Mesothelial cell of epicardium (in vitro differentiated cells): ENCODE results near the gene FLT3LG. TPM values are rescaled to one million over a fixed set of nuclear protein-coding genes. Genes with fewer than 3 reads are reported as not detected.

ENCODE experiments used
- DNase-seq, 2 experiments: peaks; one replicate each; pipeline ENCODE4 v3.0.0; 2021; ENCODE audit warnings: low spot score in 2 of 2; ENCODE audit not compliant: unreplicated experiment in 2 of 2
- H3K27ac Mint-ChIP-seq: 2 replicates; pipeline ENCODE4 v1.8.0; 2021; ENCODE audit warnings: mixed read lengths
- H3K27me3 Mint-ChIP-seq: 2 replicates; pipeline ENCODE4 v1.8.0; 2021; ENCODE audit warnings: low read depth, mixed read lengths
- H3K36me3 Mint-ChIP-seq: 2 replicates; pipeline ENCODE4 v1.8.0; 2021; ENCODE audit warnings: mixed read lengths
- H3K4me1 Mint-ChIP-seq: 2 replicates; pipeline ENCODE4 v1.8.0; 2021; ENCODE audit warnings: mixed read lengths
- H3K4me3 Mint-ChIP-seq: 2 replicates; pipeline ENCODE4 v1.8.0; 2021; ENCODE audit warnings: mild to moderate bottlenecking, moderate library complexity, mixed read lengths
- H3K9me3 Mint-ChIP-seq: 2 replicates; pipeline ENCODE4 v1.8.0; 2021; ENCODE audit warnings: mixed read lengths
- total RNA-seq: library from RNA; stranded (reverse); gene quantifications from 3 replicates; pipeline ENCODE4 v1.2.1, GENCODE V29; 2021
- TF ChIP-seq, protein P1 (sequence below): fragments of 200-600 bp; sonication (generic); IDR thresholded peaks from one replicate; pipeline ENCODE4 v1.5.0; 2021; ENCODE audit warnings: antibody characterized with exemption; ENCODE audit not compliant: unreplicated experiment

The FLT3LG gene
- total RNA-seq: 1.8 to 2.4 TPM (median 2.0 TPM) in 3 replicates

GRCh38 chr19:49473868-49474541, at the start of gene FLT3LG:
FLT3LG (plus strand) TSS chr19:49474215; CDS start chr19:49474640, 425 bp downstream.
- peaks cover 3% of the 10 kb centered on the region for H3K36me3 Mint-ChIP-seq
- H3K4me1 Mint-ChIP-seq: peaks cover 4% of the 10 kb centered on the region
- TF ChIP-seq, protein P1, sequence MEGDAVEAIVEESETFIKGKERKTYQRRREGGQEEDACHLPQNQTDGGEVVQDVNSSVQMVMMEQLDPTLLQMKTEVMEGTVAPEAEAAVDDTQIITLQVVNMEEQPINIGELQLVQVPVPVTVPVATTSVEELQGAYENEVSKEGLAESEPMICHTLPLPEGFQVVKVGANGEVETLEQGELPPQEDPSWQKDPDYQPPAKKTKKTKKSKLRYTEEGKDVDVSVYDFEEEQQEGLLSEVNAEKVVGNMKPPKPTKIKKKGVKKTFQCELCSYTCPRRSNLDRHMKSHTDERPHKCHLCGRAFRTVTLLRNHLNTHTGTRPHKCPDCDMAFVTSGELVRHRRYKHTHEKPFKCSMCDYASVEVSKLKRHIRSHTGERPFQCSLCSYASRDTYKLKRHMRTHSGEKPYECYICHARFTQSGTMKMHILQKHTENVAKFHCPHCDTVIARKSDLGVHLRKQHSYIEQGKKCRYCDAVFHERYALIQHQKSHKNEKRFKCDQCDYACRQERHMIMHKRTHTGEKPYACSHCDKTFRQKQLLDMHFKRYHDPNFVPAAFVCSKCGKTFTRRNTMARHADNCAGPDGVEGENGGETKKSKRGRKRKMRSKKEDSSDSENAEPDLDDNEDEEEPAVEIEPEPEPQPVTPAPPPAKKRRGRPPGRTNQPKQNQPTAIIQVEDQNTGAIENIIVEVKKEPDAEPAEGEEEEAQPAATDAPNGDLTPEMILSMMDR: peak; percentile 99
- peak; percentile 60 to 83 for DNase-seq
- no peak within 1 kb of the TSS for H3K27ac Mint-ChIP-seq
- H3K4me3 Mint-ChIP-seq: peak within 1 kb of the TSS; percentile 66
- H3K9me3 Mint-ChIP-seq: no peaks in the 10 kb centered on the region
- H3K27me3 Mint-ChIP-seq: peaks cover 24% of the 10 kb centered on the region

GRCh38 chr19:49425178-49425577, 48.8 kb upstream of the FLT3LG start, which contains the start of gene GFY:
GFY (plus strand) TSS chr19:49425388; CDS start chr19:49426431, 1,043 bp downstream.
- Mint-ChIP-seq H3K27ac (no peak within 1 kb of the TSS), H3K4me3 (no peak within 1 kb of the TSS), H3K27me3 (peaks cover 96% of the 10 kb centered on the region), H3K4me1 (peaks cover 40% of the 10 kb centered on the region), H3K9me3 (no peaks in the 10 kb centered on the region), H3K36me3 (peaks cover 3% of the 10 kb centered on the region)
- TF ChIP-seq, protein P1: no peak
- DNase-seq: no peak

DNA sequence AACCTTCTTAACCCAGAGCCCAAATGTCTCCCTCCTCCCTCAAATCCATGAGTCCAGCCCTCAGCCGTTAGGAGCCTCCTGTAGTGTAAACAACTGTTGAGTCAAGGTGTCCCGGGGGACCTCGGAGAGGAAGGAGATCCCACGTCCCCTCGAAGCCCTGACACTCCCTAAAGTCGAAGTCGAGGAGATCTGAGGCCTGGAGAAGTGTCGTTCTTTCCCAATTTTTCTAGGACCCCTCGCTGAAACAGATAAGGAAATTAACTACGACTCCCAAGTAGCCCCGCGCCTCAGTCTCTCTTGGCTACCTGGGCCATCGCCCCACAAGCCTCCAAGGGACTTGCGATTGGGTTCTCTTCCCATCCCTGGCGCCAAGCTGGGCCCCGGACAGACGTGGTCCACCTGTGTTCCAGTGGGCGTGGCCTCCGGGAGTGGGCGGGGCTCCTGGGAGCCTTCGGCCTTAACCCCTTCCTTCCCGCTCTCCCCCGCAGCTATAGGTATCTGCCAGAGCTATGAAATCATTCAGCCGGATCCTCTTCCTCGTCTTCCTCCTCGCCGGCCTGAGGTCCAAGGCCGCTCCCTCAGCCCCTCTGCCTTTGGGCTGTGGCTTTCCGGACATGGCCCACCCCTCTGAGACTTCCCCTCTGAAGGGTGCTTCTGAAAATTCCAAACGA, 48.0 kb upstream of the FLT3LG start:
- TF ChIP-seq, protein P1: no peak
- peak in 1 of 2 experiments; percentile 49 for DNase-seq
- peaks cover 34% of the 10 kb centered on the region for H3K4me1 Mint-ChIP-seq
- peaks cover 3% of the 10 kb centered on the region for H3K36me3 Mint-ChIP-seq
- peak overlapping the region; percentile 40 for H3K4me3 Mint-ChIP-seq
- peaks cover 96% of the 10 kb centered on the region for H3K27me3 Mint-ChIP-seq
- no peak overlapping the region for H3K27ac Mint-ChIP-seq
- no peaks in the 10 kb centered on the region for H3K9me3 Mint-ChIP-seq

- DNase-seq: no peak
- peaks cover 96% of the 10 kb centered on the region for H3K27me3 Mint-ChIP-seq
- no peaks in the 10 kb centered on the region for H3K9me3 Mint-ChIP-seq
- H3K4me1 Mint-ChIP-seq: peaks cover 25% of the 10 kb centered on the region
- H3K27ac Mint-ChIP-seq: no peak overlapping the region
- TF ChIP-seq, protein P1: no peak
- H3K4me3 Mint-ChIP-seq: no peak overlapping the region
- peaks cover 3% of the 10 kb centered on the region for H3K36me3 Mint-ChIP-seq
Observed at GRCh38 chr19:49427339-49427738, 46.7 kb upstream of the FLT3LG start.

- DNase-seq: peak in 1 of 2 experiments; percentile 51
- Mint-ChIP-seq H3K36me3 (peaks cover 3% of the 10 kb centered on the region), H3K27me3 (peaks cover 97% of the 10 kb centered on the region), H3K9me3 (no peaks in the 10 kb centered on the region), H3K4me3 (peak overlapping the region; percentile 59), H3K4me1 (peaks cover 20% of the 10 kb centered on the region), H3K27ac (no peak overlapping the region)
- TF ChIP-seq, protein P1: no peak
Observed at GRCh38 chr19:49427855-49428546, 46.0 kb upstream of the FLT3LG start.
